Stimulated activated CD8-positive, alpha-beta memory T cell treated with anti-CD3 and anti-CD28 coated beads, Interleukin-15, amount 100 ng/mL, for 1 hour (primary cell): ENCODE measurements around the gene ATP8A2.

ENCODE experiments used
- DNase-seq: peaks from one replicate; pipeline ENCODE4 v3.0.0-alpha.2; 2020; ENCODE audit warnings: low read depth

The ATP8A2 gene

GRCh38 chr13:25882466-25883357 is 510.9 kb downstream of the ATP8A2 start:
- no peak for DNase-seq

DNA sequence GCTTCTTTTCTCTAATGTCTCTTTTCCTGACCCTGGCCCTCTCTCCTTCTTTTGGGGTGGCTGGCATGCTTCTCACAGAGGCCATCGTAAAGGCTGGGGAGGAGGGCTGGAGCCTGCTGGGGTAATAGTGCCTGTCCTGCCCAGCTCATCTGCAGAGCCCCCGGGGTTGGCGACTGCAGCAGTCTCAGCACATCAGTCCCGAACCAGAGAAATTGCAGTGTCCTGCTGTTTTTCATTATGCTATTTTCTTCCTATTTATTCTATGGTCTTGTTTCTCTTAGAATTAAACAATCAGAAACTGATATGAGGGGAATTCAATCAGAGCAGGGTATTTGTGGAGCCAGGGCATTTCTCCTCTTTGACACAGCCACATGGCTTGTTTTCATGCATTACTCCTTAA is 513.6 kb downstream of the ATP8A2 start:
- no peak for DNase-seq

DNA sequence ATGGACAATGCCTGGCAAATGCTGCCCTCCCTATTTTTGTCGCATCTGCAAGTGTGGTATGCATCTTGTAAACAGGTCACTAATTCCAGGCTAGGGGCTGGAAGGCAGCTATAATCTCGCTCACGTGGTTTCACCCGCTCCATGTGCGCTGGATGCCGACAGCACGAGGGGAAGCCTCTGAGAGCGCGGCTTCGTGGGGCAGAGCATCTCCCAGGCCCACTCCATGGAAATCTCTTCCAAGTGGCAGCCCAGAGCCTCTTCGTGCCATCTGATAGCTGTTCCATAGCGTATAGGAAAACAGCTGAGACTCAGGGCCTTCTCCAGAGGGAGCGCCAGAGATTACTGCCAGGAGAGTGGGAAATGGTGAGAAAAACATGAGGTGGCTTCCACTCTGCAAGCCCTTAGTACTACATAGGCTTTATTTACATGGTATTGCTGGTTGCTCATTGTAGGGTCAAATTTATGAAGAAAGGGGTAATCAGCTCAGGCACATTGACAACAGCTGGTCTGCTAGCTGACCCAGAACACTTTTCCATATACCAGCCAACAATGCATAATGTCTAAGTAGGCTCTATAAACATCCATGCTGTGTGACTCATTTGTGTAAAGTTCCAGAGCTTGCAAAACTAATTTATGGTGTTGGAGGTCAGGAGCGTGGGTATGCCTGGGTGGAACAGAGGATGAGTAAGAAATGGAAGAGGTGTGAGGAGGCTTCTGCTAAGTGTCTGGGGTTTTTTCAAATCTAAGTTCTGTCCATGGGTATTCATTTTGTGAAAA is 514.9 kb downstream of the ATP8A2 start:
- DNase-seq = no peak

- no peak for DNase-seq
Observed at GRCh38 chr13:25887962-25888655, 516.3 kb downstream of the ATP8A2 start.

DNA sequence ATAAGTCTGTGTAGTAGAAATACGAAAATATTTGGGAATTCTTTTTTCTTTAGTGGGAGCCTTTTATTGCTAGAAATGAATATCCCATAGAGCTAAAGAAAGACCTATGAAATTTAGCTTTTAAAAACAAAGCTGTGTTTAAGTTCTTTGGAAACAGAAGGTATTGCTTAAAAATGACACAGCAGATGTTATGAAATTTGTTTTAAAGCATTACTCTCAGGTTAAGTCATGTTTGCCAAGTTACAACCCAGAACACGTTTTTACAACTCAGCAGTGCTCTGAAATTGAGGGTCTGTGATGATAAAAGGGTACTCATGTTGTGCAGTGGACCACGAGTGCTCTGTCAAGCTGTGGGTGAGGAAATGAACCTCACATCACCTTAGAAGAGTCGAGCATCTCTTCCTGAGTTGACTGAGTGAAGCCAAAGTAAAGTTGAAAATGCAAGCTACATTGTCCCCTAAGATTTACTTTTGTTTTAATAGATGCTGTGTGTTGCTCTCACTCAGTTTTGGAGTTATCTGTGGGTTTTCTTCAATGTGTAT is 519.0 kb downstream of the ATP8A2 start:
- DNase-seq = no peak

DNA sequence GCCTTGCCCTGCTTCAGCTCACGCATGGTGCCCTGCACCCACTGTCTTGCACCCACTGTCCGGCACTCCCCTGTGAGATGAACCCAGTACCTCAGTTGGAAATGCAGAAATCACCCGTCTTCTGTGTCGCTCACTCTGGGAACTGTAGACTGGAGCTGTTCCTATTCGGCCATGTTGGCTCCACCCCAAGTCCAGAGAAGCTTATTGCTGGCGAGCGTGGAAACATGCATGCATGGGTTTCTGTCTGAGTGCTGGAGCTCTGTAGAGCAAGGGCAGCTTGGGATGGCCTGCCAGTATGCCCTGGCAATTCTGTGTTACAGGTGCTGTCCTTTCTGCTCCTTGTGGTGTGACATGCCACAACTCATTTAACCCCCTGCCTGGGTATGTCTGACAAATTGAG is 527.2 kb downstream of the ATP8A2 start:
- DNase-seq = no peak

DNA sequence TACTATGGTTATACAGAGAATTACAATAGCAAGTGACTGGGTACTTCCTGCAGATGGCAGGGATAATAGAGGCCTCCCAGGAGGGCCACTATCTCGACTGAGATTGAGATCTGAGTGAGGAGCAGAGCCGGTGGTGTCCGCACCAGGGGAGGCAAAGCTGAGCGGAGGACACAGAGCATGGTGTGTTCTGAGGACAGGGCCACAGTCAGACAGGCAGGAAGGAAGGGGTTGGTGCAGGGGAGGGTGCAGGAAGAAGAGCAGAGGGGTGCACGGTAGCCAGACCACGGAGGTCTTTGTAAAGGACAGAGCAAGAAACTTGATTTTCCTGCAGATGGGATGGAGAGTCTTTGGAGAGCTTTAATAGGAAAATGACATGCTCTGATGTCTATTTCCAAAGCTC is 527.7 kb downstream of the ATP8A2 start:
- no peak for DNase-seq

DNA sequence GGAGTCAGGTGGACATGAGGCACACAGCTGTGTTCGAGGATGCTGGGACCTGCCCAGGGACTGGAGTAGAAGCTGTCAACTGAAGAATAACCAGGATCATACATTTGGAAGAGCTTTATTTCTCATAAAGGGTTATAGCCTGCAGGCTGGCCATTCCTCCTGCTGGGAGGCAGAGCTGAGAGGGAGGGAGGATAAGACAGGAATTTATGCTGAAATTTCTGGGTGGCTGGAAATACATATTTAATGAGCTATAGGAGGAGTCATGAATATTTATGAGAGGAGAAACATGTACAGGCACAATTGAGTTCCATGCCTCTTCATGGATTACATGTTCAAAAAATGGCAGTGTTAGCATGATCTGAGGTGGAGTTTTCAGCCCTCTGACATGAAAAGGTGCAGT is 528.2 kb downstream of the ATP8A2 start:
- DNase-seq = no peak

GRCh38 chr13:25901460-25902376 is 529.9 kb downstream of the ATP8A2 start:
- DNase-seq = no peak

GRCh38 chr13:25902455-25902854 is 530.7 kb downstream of the ATP8A2 start:
- DNase-seq = no peak

GRCh38 chr13:25902891-25903341 is 531.1 kb downstream of the ATP8A2 start:
- DNase-seq = no peak

DNA sequence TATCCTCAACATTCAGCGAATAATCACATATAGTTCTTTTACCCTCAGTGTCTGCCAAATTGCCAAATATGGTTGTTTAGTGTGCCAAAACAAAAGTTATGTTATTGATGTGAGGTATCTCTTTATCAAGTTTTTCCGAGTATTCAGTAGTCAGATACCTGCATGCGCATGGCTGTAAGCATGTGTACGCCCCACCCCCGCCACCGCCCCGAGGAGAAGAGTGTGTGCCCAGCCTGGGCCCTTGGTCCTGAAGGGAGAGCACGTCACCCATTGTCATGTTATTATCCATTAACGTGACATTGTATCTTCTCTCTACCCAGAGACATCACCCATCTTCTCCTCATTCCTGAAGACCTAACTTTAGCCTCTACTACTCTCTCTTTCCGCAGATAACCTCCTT is 533.1 kb downstream of the ATP8A2 start:
- DNase-seq = no peak

DNA sequence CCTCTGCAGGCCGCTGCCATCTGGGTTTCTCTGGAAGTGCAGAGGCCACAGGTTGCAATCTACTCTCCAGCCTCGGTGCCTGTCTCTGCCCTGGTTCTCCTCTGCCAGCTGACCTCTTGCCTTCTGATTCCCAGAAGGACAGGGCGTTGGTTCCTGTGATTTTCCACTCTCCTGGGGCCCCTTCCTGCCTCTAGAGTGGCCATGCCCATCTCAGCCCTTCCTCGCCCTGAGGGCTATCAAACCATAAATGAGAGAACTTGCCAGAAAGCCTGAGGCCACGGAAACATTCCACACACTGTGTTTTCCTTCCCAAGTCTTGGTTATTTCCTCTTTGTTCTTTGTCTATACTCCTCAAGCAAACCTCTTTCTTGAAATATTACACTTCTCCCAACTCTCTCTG is 533.8 kb downstream of the ATP8A2 start:
- no peak for DNase-seq

GRCh38 chr13:25906191-25906661 is 534.5 kb downstream of the ATP8A2 start:
- DNase-seq = no peak

DNA sequence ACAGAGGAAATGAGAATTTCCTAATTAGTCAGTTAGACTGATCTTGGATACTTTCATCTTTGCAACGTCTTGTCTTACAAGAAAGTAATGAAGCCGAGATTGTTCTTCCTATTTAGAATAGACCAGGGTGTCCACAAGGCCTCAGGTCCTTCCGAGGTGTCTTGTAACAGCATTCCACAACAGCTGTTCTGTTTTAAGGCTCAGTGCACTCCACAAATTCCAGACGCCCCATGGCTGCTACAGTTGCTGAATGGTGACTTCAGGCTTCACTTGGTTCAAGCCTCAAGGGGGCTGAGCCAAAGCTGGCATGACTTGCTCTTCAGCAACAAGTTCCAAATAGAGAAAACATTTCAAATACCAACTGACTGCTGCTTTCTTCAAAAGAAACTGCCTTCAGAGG is 536.6 kb downstream of the ATP8A2 start:
- no peak for DNase-seq

- no peak for DNase-seq
Observed at GRCh38 chr13:25910243-25910642, 538.5 kb downstream of the ATP8A2 start.

DNA sequence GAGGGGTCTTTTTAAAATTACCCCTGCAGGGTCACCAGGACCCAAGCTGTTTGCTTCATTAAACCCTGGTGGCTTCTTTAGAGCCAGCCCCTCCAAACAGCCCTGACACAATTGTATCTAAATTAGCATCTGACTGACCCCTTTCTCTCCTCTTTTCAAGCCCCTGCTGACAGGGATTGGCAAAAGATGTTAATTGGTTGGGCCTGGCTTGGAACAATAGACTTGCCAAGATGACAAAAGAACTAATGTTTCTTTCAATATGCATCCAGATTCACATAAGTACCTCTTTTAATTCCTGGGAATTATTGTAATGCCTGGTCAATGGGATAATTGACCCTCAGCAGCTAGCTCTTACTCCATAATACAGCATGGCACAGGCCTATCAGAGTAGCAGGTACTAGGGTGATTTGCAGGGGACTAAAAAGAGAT is 539.2 kb downstream of the ATP8A2 start:
- DNase-seq = no peak

DNA sequence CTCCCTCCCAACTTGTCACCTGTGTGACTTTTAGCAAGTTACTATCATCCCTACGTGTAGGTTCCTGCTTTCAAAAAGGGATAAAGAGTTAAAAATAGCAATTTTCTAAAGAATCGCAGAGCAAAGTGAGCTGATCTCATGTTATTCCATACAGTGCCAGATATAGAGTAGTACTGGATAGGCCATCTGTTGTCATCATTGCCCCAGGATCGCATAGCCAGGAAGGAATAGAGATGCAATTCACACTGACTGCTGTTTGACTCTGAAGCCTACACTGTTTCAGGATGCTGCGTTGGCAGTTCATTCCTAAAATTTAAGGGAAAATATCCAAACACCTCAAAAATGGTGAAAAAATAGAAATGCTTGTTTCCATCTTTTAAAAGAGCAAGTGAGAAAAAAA is 541.2 kb downstream of the ATP8A2 start:
- no peak for DNase-seq

- no peak for DNase-seq
Observed at GRCh38 chr13:25915840-25916518, 544.2 kb downstream of the ATP8A2 start.

GRCh38 chr13:25920277-25920676 is 548.5 kb downstream of the ATP8A2 start:
- no peak for DNase-seq
